Activated B cell treated with CpG ODN at 0.5 μM for 24 hours (primary cell): Measurements from ENCODE around the gene PDCD7. TPM values are rescaled to one million over a fixed set of nuclear protein-coding genes. Genes with fewer than 3 reads are reported as not detected.
"Not testable (repeated sequence)": the region's sequence is repeated elsewhere in the genome, so short reads cannot be mapped to it uniquely, and the experiment has no call there.

Experiments
- ATAC-seq: fragments of 200-7000 bp; cut with Tn5 transposase; one replicate; pipeline ENCODE4 v1.10.0; 2021; ENCODE audit warnings: low read depth, mild to moderate bottlenecking, moderate library complexity
- CTCF ChIA-PET: fragments of 350-600 bp; sonication (Branson Sonifier 250); formaldehyde crosslinking; loops from one replicate; lab custom pipeline; 2021; ENCODE audit warnings: antibody characterized with exemption; lab: Charles Lee
- POLR2A ChIA-PET: fragments of 350-600 bp; sonication (Branson Sonifier 250); formaldehyde crosslinking; loops from one replicate; lab custom pipeline; 2021; ENCODE audit warnings: antibody characterized with exemption; lab: Charles Lee
- DNase-seq: peaks from one replicate; pipeline ENCODE4 v3.0.0; 2022
- H3K27ac Mint-ChIP-seq: one replicate; pipeline ENCODE4 v1.8.0; 2020; ENCODE audit warnings: mixed read lengths
- H3K27me3 Mint-ChIP-seq: one replicate; pipeline ENCODE4 v1.8.0; 2021; ENCODE audit warnings: mixed read lengths
- H3K36me3 Mint-ChIP-seq: one replicate; pipeline ENCODE4 v1.8.0; 2021; ENCODE audit warnings: low read depth, mixed read lengths
- H3K4me1 Mint-ChIP-seq: one replicate; pipeline ENCODE4 v1.8.0; 2021; ENCODE audit warnings: mixed read lengths
- H3K4me3 Mint-ChIP-seq: one replicate; pipeline ENCODE4 v1.8.0; 2020; ENCODE audit warnings: mild to moderate bottlenecking, mixed read lengths
- H3K9me3 Mint-ChIP-seq: one replicate; pipeline ENCODE4 v1.8.0; 2020; ENCODE audit warnings: mixed read lengths
- CTCF ChIP-seq: fragments of 200-600 bp; IDR thresholded peaks from one replicate; pipeline ENCODE4 v1.8.0; 2022; ENCODE audit warnings: antibody characterized with exemption, mild to moderate bottlenecking
- intact Hi-C: fragments of 100-400 bp; cut with micrococcal nuclease; formaldehyde crosslinking; loops from one replicate; pipeline ENCODE4 v1.15.1; 2024
- total RNA-seq: library from RNA; stranded (reverse); gene quantifications from 2 replicates; pipeline ENCODE4 v1.2.3, GENCODE V29; 2022

Gene PDCD7
- total RNA-seq: 29.3 and 30.7 TPM in 2 replicates

GRCh38 chr15:65133548-65134200, at the start of gene PDCD7:
Gene PDCD7, minus strand, starts transcription at chr15:65133808. Its CDS starts 27 bp downstream, at chr15:65133781.
- CTCF ChIA-PET: no interaction called here
- ATAC-seq: peak; percentile 95
- Mint-ChIP-seq H3K9me3 (peaks cover 5% of the 10 kb centered on the region), H3K36me3 (peaks cover 20% of the 10 kb centered on the region), H3K4me1 (peaks cover 28% of the 10 kb centered on the region), H3K4me3 (peak within 1 kb of the TSS; percentile 89), H3K27ac (peak within 1 kb of the TSS; percentile 84), H3K27me3 (no peaks in the 10 kb centered on the region)
- intact Hi-C loops: loop anchor here (1.0 to 2.0 kb wide), 3 partner anchors 52 to 171 kb away; partner anchors contain the start of genes CLPX, RNU5A-1 and RNU5B-1
- peak; percentile 70 for DNase-seq
- no peak for TF ChIP-seq CTCF
- POLR2A ChIA-PET: interaction anchor here (0.5 to 1.7 kb wide), 13 partner anchors 11 to 1630 kb away, joined by 3 to 14 read pairs (median 4); partner anchors contain the start of genes CLPX, DPP8, PARP16 and RAB11A

GRCh38 chr15:65182538-65182937, 48.9 kb upstream of the PDCD7 start:
- Mint-ChIP-seq H3K27ac (peak overlapping the region; percentile 89), H3K27me3 (no peaks in the 10 kb centered on the region), H3K36me3 (peaks cover 27% of the 10 kb centered on the region), H3K4me3 (peak overlapping the region; percentile 93), H3K9me3 (no peaks in the 10 kb centered on the region), H3K4me1 (peaks cover 26% of the 10 kb centered on the region)
- CTCF ChIA-PET: no interaction called here
- no peak for TF ChIP-seq CTCF
- POLR2A ChIA-PET: interaction anchor here (0.6 to 5.3 kb wide), 5 partner anchors 104 to 877 kb away, joined by 3 to 94 read pairs (median 4); partner anchors contain the start of genes PARP16 and RNU5B-1
- ATAC-seq: no peak
- DNase-seq: no peak
- intact Hi-C loops: loop anchor here (10.0 kb wide), 1 partner anchor 128 kb away; no protein-coding TSS in a partner anchor

GRCh38 chr15:65181582-65182353, 48.2 kb upstream of the PDCD7 start:
- not testable (repeated sequence) for DNase-seq, H3K4me3 Mint-ChIP-seq, H3K27me3 Mint-ChIP-seq, ATAC-seq, H3K27ac Mint-ChIP-seq, H3K9me3 Mint-ChIP-seq
- POLR2A ChIA-PET: interaction anchor here (0.6 to 5.3 kb wide), 5 partner anchors 105 to 877 kb away, joined by 3 to 94 read pairs (median 4); partner anchors contain the start of genes PARP16 and RNU5B-1
- CTCF ChIA-PET: interaction anchor here (0.8 kb wide), 1 partner anchor 89 kb away, joined by 3 read pairs; no protein-coding TSS in a partner anchor
- peaks cover 26% of the 10 kb centered on the region for H3K4me1 Mint-ChIP-seq
- peaks cover 32% of the 10 kb centered on the region for H3K36me3 Mint-ChIP-seq
- intact Hi-C loops: loop anchor here (10.0 kb wide), 1 partner anchor 127 kb away; no protein-coding TSS in a partner anchor

- H3K9me3 Mint-ChIP-seq: no peaks in the 10 kb centered on the region
- TF ChIP-seq CTCF: no peak
- DNase-seq (no peak), ATAC-seq (no peak)
- no peaks in the 10 kb centered on the region for H3K27me3 Mint-ChIP-seq
- intact Hi-C loops: loop anchor here (10.0 kb wide), 1 partner anchor 125 kb away; no protein-coding TSS in a partner anchor
- no peak overlapping the region for H3K4me3 Mint-ChIP-seq
- H3K4me1 Mint-ChIP-seq: peaks cover 20% of the 10 kb centered on the region
- ChIA-PET POLR2A (no interaction called here), CTCF (no interaction called here)
- H3K36me3 Mint-ChIP-seq: peaks cover 44% of the 10 kb centered on the region
- H3K27ac Mint-ChIP-seq: no peak overlapping the region
These were observed 46.6 kb upstream of the PDCD7 start for GRCh38 chr15:65180167-65180566.

- Mint-ChIP-seq H3K36me3 (peaks cover 52% of the 10 kb centered on the region), H3K9me3 (no peaks in the 10 kb centered on the region), H3K4me3 (no peak overlapping the region), H3K27me3 (no peaks in the 10 kb centered on the region), H3K4me1 (peaks cover 11% of the 10 kb centered on the region), H3K27ac (no peak overlapping the region)
- no peak for TF ChIP-seq CTCF
- intact Hi-C loops: loop anchor here (2.0 kb wide), 1 partner anchor 15 kb away; no protein-coding TSS in a partner anchor
- DNase-seq (no peak), ATAC-seq (no peak)
- POLR2A ChIA-PET: no interaction called here
- CTCF ChIA-PET: no interaction called here
These were observed 44.3 kb upstream of the PDCD7 start for GRCh38 chr15:65177901-65178300.
